HS-27A (cell line): Measurements from ENCODE around the gene MTA3.
"Not testable (repeated sequence)": the region's sequence is repeated elsewhere in the genome, so short reads cannot be mapped to it uniquely, and the experiment has no call there.

ENCODE experiments used
- DNase-seq: peaks from one replicate; pipeline ENCODE4 v3.0.0-alpha.2; 2012; ENCODE audit warnings: low read depth, missing footprints

The MTA3 gene

GRCh38 chr2:42663828-42664227 lies 95.4 kb downstream of the MTA3 start:
- DNase-seq, result no peak

GRCh38 chr2:42673989-42674579 lies 105.7 kb downstream of the MTA3 start:
- DNase-seq, result no peak

GRCh38 chr2:42675815-42676214 lies 107.4 kb downstream of the MTA3 start:
- no peak for DNase-seq

- no peak for DNase-seq
Observed at GRCh38 chr2:42685303-42685702, 116.9 kb downstream of the MTA3 start.

- DNase-seq, result no peak
Observed at GRCh38 chr2:42693013-42693615, 124.7 kb downstream of the MTA3 start.

GRCh38 chr2:42693688-42694479 lies 125.5 kb downstream of the MTA3 start:
- DNase-seq, result no peak

GRCh38 chr2:42696987-42697386 lies 128.6 kb downstream of the MTA3 start:
- no peak for DNase-seq

- DNase-seq, result no peak
Observed at GRCh38 chr2:42698940-42699339, 130.5 kb downstream of the MTA3 start.

GRCh38 chr2:42706836-42707235 lies 138.4 kb downstream of the MTA3 start:
- DNase-seq, result no peak

- DNase-seq, result no peak
Observed at GRCh38 chr2:42708179-42708578, 139.7 kb downstream of the MTA3 start.

- no peak for DNase-seq
Observed at GRCh38 chr2:42711896-42712295, 143.5 kb downstream of the MTA3 start.

GRCh38 chr2:42712934-42713333 lies 144.5 kb downstream of the MTA3 start:
- DNase-seq, result no peak

- no peak for DNase-seq
Observed at GRCh38 chr2:42713920-42714319, 145.5 kb downstream of the MTA3 start.

- DNase-seq, result no peak
Observed at GRCh38 chr2:42714686-42715085, 146.3 kb downstream of the MTA3 start.

GRCh38 chr2:42721898-42722297 lies 153.5 kb downstream of the MTA3 start:
- no peak for DNase-seq

GRCh38 chr2:42722320-42723190 lies 154.1 kb downstream of the MTA3 start:
- DNase-seq, result no peak

GRCh38 chr2:42723465-42723864 lies 155.0 kb downstream of the MTA3 start:
- no peak for DNase-seq

GRCh38 chr2:42724886-42725285 lies 156.5 kb downstream of the MTA3 start:
- DNase-seq, result no peak

- no peak for DNase-seq
Observed at GRCh38 chr2:42725657-42726056, 157.2 kb downstream of the MTA3 start.

GRCh38 chr2:42726680-42727079 lies 158.2 kb downstream of the MTA3 start:
- no peak for DNase-seq

- not testable (repeated sequence) for DNase-seq
Observed at GRCh38 chr2:42731316-42731715, 162.9 kb downstream of the MTA3 start.

GRCh38 chr2:42733852-42734251 lies 165.4 kb downstream of the MTA3 start:
- DNase-seq, result no peak
